Retinal pigment epithelial cell (primary cell): ENCODE data around the gene SMOC2.

ENCODE experiments used
- DNase-seq: peaks from one replicate; pipeline ENCODE4 v3.0.0-alpha.2; 2010; ENCODE audit warnings: low read depth
- H3K4me3 ChIP-seq: 2 replicates; pipeline ENCODE4 v1.5.1; 2011; ENCODE audit warnings: mild to moderate bottlenecking, low read length, control low read depth, moderate library complexity
- CTCF ChIP-seq: conservative IDR thresholded peaks from 2 replicates; pipeline ENCODE4 v1.5.1; 2011; ENCODE audit warnings: low read depth, low read length, control low read depth, inconsistent platforms

The SMOC2 gene

GRCh38 chr6:168440520-168441433 is at the start of gene SMOC2:
Gene SMOC2, plus strand, starts transcription at chr6:168441184. Its CDS starts 187 bp downstream, at chr6:168441371.
- no peak for DNase-seq
- no peak for TF ChIP-seq CTCF
- H3K4me3 ChIP-seq = no peak within 1 kb of the TSS

- no peak for DNase-seq
- no peak overlapping the region for H3K4me3 ChIP-seq
- no peak for TF ChIP-seq CTCF
These were observed 47.7 kb upstream of the SMOC2 start for GRCh38 chr6:168393126-168393870.

GRCh38 chr6:168394606-168395005 is 46.4 kb upstream of the SMOC2 start:
- no peak for TF ChIP-seq CTCF
- no peak for DNase-seq
- H3K4me3 ChIP-seq = no peak overlapping the region

GRCh38 chr6:168395983-168396382 is 45.0 kb upstream of the SMOC2 start:
- TF ChIP-seq CTCF = no peak
- H3K4me3 ChIP-seq = no peak overlapping the region
- DNase-seq = no peak

- DNase-seq = no peak
- no peak for TF ChIP-seq CTCF
- no peak overlapping the region for H3K4me3 ChIP-seq
These were observed 44.4 kb upstream of the SMOC2 start for GRCh38 chr6:168396561-168396960.

- no peak for TF ChIP-seq CTCF
- DNase-seq = no peak
- H3K4me3 ChIP-seq = no peak overlapping the region
These were observed 44.0 kb upstream of the SMOC2 start for GRCh38 chr6:168397012-168397411.

- DNase-seq = no peak
- H3K4me3 ChIP-seq = no peak overlapping the region
- TF ChIP-seq CTCF = no peak
These were observed 40.9 kb upstream of the SMOC2 start for GRCh38 chr6:168400037-168400436.
